H4 (cell line): Measurements from ENCODE around the gene PDGFD. TPM values are rescaled to one million over a fixed set of nuclear protein-coding genes. Genes with fewer than 3 reads are reported as not detected.

ENCODE experiments used
- DNase-seq: peaks from one replicate; pipeline ENCODE4 v3.0.0-alpha.2; 2015; ENCODE audit warnings: low spot score
- total RNA-seq: library from RNA; depleted of rRNA; stranded (reverse); fragments of >200 nt; shearing (Covaris generic); gene quantifications from 2 replicates; pipeline ENCODE4 v1.2.3, GENCODE V29; 2014

PDGFD gene
- total RNA-seq, 1 experiment from 2014 or later: 5.3 TPM

DNA sequence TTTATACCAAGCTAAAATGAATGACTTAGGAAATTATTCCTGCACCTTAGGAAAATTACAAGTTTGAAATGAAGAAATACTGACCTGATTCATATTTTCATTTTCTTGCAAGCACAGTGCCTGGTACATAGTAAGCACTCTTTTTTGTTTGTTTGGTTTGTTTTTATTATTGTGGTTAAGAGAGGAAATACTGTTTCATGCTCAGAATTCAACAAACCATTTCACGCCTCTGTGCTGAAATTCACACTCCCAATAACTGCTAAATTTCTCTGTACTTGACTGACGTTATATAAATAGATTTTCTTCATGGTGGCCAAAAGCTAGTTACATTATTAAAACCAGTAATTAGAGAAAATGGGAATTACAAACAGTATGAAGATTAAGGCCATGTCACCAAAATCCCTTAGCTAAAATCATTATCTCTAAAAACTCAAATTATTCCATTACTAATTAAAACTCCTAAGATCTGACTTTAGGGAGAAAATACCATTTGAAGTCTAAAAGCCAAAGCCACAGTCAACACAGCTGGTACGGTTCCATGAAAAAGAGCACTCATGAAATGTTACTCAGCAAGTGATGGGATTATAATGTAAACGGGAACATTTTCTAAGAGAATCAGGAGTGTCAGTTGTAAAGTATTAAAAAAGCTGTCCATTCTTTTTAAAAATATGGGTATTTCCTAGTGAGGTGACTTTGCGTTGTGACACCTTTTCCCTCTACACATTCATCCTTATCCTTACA, 205.3 kb downstream of the PDGFD start:
- no peak for DNase-seq

DNA sequence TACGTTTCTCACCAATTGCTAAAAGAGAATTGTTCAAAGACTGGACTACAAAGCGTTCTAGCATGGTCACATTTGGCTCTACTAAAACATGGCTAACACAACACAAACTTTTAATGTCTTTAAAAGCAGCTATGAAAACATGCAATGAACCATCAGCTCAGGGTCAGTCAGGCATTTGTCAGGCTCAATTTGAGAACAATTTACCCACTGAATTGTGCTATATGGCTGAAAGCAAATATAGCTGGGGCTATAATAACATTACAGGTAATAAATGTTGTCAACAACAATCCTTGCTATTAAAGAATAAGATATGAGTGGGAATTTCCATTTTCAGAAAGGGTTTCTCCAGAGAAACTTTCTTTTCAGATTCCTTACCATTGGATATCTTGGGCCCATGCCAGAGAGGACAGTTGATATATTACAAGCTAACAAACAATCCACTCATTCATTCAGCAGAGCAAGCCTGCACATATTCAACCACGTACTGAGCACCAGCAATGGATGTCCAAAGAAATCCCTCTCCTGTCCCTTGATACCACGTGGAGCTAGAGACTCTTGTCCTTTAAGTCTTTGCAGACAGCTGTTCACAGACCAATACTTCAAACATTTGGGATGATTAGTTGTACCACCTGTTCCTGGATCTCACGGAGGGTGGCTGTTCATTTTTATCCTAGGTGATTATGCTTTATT, 210.0 kb downstream of the PDGFD start:
- no peak for DNase-seq

DNA sequence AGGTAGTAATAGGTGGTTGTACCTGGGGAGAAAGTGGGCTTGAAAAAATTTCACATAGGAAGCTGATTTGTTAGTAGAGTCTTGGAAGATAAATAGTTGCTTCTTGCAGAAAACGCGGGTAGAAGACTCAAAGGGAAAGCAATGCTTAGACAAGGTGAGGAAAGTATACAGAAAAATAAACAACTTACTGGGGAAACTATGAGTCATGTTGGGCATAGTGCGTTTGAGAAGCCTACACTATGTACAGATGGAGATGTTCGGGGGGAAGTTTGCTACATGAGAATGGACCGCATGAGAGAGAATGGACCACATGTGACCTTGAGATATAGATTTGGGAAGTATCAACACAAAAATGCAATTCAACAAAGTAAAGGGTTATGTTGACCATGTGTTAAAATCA, 214.2 kb downstream of the PDGFD start:
- DNase-seq: peak; percentile 75

DNA sequence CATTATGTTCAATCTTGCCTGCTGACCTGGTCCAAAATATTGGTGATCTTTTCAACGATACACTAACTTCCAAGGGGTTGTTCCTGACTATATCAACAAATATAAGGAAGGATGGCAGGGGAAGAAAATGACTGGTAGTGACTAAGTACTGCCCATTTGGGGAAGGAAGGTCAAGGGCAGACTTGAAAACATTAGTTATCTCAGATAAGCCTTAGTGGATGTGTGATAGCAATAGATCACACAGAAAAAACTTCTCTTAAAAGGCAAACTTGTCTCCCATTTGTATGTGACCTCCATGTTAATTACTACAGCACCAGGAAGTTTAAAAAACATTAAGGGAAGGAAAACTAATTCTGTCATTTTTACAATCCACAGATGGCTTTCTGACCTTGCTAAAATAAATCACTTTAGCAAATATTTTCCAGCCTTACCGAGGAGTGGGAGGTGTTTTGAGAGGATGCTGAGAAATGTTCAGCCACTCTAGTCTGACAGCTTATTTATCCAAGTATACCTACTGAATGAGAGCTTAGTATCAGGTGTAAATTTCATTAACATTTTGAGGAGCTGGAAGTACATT, 215.7 kb downstream of the PDGFD start:
- no peak for DNase-seq

DNA sequence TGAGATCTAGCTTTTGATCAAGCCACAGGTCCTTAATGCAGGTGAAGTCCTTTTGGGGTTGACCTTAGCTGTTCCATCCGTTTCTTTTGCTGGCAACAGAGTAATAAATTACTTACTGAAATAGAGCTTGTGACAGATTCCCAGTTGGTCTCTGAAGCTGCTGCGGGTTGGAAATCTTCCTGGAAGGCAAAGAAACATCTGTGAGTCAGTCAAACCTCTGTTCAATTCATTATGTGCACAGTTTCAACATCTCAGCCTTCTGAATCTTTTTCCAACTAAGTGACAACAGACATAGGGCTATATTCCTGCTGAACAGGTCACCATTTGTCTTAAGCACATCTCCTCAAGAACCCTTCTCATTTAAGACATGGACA, 216.4 kb downstream of the PDGFD start:
- no peak for DNase-seq

DNA sequence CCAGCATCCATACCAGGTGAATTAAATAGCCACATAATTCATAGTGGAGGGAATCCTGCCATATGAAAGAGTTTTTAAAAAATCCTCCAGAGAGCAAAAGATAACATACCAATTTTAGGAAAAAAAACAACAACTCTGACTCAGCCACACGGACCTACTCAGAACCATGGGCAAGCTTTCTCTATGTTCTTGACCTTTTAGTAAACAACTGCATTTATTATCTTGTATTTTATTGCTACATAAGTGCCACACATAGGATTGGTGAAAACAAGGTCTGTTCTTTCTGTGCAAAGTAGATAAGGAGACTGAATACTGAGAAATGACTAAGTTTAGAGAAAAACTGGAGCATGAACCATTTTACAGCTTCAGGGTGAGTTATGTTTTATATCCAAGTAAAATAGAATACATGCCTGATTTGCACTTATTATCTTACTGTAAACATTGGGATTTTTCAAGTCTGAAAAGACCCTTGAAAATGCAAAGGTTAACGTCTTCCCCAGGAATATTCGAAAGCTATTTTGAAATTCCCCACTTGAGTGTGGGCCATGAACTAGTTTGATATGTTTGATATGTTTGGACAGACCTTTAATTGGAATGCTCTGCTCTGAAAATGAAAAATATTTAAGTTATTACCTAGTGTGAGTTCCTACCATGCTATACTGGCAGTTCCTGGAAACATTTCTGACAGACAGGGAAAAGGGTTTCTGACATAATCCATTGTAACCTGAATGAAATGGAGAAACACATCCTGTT, 217.0 kb downstream of the PDGFD start:
- no peak for DNase-seq

DNA sequence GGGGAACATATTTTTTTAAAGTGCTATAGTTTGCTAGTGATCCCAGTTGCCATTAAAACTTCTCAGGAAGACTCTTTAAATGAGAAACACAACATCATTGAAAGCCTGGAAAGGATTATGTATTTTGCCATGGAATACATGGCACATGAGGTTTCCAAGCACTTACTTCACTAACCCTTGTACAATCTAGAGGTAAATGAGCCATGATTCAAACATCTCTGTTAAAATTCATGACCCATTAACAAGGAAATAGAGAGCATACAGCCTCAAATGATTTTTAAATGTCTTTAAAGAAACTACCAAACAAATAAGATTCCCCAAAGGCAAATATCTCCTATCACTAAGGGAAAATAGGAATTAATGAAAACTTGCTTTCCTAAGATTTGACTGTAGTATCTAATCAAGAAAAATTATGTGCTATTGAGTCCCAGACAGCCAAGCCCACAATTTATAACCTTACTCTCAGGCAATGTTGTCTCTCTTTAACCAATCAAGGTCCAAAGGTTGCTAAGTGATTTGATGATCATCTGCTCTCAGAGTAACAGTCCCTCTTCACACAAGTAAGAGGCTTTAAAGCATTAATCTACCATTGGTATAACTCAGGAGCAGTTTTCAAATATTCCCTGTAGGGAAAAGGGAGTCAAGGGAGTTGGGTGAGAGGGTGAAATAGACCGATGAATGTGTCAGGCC, 219.6 kb downstream of the PDGFD start:
- DNase-seq: no peak

DNA sequence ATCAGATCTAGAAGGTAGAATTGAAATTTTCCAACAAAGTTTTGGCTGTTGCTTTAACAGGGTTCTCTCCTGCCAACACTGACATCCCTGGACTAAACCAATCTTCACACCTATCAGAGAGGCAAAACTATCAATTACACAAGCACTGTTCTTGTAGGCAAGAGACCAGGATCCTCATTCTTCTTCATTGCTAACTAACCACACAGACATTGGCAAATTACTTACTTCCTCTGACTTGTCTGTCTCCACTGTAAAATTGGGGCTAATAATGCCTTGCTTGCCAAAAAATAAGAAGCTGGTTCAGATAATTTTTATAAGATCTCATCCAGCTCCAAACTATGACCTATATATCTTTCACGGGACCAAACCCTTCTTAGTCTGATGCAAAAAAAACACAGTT, 221.3 kb downstream of the PDGFD start:
- DNase-seq: no peak

DNA sequence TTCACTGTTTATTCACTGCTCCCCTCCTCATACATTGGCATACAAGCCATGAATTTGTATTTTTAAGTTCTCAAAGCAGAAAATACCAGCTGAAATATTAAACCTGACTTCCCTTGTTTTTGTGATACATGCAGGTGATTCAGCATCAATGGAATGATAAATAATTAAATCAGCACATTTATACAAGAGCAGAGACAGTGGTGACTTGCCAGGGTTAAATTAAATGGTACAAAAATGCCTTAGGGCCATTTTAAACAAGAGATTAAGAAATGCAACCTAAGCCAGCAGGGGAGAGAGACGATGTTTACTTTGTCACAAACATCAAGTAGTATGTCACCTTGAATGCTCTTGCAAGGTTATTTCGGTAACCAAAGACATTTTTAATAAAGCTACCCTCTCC, 223.4 kb downstream of the PDGFD start:
- DNase-seq: peak; percentile 32

DNA sequence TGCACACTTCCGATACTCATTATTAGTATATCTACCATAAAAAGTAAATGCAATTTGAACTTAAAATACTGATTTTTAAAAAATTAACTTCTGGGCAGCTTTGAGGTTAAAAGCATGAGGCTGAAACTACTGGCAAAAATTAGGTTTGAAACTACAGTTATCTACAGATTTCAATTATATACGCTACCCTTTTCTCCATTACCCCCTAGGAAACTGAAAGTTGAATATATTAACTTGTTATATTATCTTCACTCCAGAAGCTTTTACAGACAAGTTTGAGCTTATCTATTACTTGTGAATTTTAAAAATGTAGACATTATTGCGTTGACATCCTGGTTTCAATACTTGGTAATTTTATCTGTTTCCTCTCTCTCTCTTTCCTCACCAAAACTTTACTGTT, 224.3 kb downstream of the PDGFD start:
- DNase-seq: no peak

DNA sequence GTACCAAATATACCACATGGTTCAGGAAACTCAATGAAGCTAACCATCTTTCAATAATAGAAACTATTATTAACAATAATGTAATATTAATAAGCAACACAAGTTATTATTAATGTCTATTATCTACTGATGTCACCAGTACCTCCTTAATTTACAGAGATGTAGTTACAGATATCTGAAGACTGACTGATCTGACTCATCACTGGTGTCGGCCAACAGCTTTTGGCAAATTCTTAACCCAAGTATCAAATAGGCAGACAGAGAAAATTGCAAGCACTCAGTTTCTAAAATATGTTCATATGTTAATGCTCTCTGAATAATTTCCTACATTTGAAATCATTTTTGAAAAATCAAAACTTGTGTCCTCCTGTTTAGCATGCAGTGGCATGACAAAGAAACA, 227.9 kb downstream of the PDGFD start:
- no peak for DNase-seq

DNA sequence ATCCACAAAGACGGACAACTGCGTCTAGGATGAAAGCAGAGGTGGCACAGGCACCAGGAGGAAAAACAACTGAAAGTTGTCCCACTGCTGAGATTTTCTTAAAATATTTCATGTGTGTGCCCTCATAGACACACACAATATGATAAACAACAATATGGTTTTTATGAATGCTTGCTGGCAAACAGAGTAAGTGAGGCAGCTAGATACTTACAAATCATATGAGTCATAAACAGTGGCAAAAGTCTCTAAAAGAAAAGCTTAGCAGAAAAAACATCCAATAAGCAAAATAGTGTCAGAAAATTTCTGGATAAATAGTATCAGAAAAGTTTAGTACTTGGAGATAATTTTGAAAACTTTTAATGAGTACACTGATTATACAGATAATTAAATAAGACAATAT, 228.7 kb downstream of the PDGFD start:
- DNase-seq: no peak

DNA sequence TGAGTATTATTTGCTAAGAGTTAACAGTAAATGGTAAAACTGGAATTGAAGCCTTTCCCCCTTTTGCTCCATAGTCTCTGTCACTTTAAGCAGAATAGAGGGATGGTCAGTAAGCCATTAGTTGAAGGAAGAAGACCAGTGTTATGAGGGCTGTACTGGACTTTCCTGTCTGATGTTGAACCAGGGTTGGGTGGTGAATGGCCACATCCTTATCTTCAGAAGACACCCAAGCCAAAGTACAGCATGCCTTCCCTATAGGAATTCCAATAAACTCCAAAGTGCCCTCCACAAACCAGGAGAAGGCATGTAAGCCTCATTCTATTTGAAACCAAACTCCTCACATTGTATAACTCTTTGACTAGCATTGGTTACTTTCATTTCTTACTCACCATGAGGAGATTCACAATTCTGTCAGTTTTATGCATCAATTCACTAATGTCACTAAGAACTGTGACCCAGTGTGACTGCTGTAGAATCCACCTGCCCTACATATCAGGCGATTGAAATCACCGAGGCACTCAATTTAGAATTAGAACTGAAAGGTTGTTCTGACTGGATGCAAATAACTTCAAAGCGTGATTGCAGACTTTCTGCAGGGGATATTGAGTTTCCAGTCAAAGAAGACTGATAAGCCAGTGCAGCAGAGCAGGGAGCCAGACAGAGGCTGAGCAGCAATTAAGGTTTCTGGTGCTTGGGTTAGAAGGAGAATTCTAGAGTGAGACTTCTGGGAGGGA, 234.6 kb downstream of the PDGFD start:
- no peak for DNase-seq

DNA sequence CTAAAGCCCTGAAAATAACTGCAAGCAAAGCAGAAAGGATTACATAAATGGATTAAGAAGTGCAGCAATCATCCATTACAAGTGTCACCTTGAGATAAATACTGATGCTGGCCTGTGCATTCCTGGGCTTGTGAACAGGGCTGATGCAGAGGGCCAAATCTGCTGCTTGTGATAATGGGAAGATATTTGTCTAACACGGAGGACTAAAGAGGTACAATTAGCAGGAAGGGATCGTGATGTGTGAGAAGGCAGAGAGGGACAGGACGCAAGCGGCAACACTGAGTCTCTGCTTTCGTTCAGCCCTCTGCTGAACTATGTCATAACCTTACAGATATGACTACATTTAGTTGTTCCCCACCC, 235.2 kb downstream of the PDGFD start:
- no peak for DNase-seq

DNA sequence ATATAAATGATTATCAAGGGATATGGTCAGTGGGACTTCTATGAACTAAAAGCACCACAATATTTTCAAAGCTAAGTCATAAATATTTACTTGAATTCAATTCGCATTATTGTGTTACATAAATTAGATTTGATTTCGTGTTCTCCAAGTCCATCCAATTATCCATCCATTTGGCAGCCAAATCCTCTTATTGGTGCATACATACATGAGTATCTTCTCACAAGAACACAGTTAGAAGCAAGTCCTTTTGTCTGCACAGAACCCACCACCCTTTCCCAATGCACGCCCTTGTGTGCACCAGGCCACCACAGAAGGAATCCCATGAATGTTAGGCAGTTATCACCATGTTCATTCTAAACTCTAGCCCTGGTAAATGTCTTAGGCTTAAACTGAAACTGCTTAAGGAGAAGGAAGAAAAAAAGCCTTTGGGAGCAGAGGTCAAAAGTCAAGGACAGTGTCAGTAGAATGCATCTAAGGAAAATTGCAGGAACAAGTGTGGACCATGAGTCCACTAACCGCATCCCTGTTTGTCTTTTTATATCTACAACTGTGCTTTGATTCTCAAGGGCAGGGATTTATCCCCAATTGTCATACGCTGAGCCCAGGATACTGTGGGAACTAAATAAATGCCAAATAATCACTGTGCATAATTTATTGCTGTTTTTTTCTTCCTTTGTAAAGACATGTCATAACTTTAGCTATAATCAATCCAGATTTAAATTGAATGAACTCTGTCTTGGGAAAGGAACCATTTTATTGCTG, 235.7 kb downstream of the PDGFD start:
- no peak for DNase-seq

DNA sequence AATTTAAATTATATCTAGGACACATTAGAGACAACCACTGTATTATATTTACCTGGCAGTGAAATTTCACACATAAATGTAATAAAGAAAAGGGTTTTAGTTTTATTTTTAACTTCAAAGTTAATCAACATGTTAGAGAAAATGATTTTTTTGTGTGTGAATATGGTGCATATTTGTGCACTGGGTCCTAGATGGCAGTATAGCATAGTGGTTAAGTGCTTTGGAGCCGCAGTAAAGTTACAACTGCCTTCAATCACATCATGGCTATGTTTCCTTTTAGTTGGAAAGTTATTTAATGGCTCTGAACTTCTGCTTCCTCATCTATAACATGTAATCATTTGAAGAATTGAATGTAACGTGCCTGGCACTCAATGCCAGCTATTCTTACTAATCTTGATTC, 236.4 kb downstream of the PDGFD start:
- peak; percentile 25 for DNase-seq

DNA sequence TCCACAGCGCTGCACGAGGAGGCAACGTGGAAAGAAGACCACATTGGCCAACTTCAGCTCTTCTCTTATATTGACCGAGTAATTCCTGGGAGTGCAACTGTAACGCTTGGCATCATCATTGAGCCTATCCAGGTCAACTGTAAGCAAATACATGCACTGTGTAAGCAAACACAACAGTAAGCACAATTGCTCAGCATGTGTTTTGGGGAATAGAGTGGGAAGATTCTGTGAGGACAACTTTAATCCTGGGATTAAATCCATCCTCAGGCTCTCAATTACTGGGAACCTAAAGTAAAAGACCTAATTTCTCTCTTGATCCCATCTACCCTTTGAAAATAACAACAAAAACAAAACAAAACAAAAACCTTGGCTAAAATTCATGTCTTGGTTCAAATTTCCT, 237.0 kb downstream of the PDGFD start:
- DNase-seq: no peak

DNA sequence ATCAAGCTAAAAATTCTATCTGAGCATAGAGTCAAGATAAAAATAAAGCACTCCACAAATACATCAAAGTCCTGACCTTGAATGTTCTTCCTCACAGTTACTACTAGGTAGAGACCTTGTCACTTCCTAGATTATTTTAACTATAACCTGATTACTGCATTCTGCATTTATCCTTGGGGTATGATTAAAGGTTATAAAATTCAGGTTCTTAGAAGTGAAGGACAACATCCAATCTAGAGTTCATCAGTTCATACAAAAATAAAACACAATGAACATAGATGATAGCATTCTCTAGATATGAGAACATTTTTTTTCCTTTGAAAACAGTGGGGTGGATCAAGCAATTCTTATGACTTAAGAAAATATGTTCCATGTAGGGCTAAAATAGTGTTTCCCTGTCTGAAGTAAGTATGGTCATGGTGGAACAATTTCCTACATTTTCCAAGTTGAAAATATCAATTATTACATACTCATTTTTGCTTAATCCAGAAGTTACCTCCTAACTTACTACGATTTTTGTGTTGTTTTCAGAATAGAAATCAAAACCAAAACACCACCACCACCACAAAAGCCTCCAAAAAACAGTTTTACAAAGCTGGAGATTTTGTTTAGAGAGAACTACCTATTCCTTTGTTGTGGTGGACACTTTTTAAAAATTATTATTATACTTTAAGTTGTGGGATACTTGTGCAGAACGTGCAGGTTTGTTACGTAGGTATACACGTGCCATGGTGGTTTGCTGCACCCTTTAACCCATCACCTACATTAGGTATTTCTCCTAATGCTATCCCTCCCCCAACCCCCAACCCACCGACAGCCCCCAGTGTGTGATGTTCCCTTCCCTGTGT, 239.6 kb downstream of the PDGFD start:
- no peak for DNase-seq

DNA sequence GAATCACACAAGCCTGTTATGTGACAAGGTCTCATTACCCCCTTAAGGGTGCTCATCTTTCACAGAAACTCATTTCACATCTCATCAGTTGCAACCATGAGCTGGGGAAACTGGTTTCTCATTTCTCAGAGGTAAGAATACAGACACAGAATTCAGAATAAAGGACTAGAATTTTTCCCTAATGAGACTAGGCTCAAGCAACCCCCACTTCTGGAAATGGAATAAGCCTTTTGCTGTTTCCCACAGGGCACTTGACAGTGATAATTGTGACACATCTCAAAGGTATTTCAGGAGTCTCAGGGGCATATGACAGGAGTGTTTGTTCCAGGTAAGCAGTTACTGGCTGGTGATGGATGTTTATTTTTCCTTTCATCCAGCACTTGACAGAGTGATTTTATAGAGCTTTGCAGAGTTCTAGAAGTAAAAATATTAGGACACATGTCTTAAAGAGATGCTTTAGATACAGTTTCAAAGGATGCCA, 240.5 kb downstream of the PDGFD start:
- DNase-seq: no peak

DNA sequence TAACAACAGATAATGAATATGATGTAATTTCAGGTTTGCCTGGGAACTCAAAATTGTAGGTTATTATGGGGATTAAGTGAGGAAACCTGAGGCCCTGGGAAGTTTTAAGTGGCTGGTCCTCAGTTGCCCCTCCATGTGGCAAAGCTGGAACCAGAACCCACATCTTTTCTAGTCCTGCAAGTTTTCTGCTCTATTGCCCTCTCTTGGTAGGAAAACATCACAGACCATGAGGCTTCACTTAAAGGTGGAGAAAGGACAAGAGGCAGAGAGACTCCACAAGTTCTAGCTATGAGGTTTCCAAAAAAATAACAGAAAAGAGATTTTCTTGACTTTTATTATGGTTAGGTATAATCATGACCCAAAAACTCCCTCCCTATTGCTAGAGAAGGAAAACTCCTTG, 243.0 kb downstream of the PDGFD start:
- DNase-seq: no peak
